OCI-LY3 (cell line): Measurements from ENCODE around the gene MPRIP.

ENCODE experiments used
- H2AFZ ChIP-seq: fragments of 200-600, 300-600 bp; shearing (Covaris generic); 2 replicates; pipeline ENCODE4 v1.6.0; 2014; ENCODE audit warnings: antibody characterized with exemption, low read depth, low read length
- H3K27ac ChIP-seq: fragments of 200-600, 300-600 bp; sonication (generic); 2 replicates; pipeline ENCODE4 v1.5.1; 2014; ENCODE audit warnings: mild to moderate bottlenecking, low read length, moderate library complexity, mixed read lengths
- H3K27me3 ChIP-seq: fragments of 200-600, 300-600 bp; sonication (generic); 2 replicates; pipeline ENCODE4 v1.6.1; 2014; ENCODE audit warnings: low read depth, low read length, mixed read lengths
- H3K36me3 ChIP-seq: fragments of 200-600, 300-600 bp; sonication (generic); replicated peaks from 2 replicates; pipeline ENCODE3; 2014; ENCODE audit warnings: low read depth, low read length, mixed read lengths
- H3K4me1 ChIP-seq: fragments of 300-600, 200-600 bp; sonication (generic); 2 replicates; pipeline ENCODE4 v1.6.1; 2014; ENCODE audit warnings: low read length, mixed read lengths
- H3K4me2 ChIP-seq: fragments of 200-600, 300-600 bp; sonication (generic); 2 replicates; pipeline ENCODE4 v1.6.1; 2014; ENCODE audit warnings: low read length, mixed read lengths
- H3K4me3 ChIP-seq: fragments of 300-600, 200-600 bp; sonication (generic); 2 replicates; pipeline ENCODE4 v1.5.1; 2014; ENCODE audit warnings: antibody characterized with exemption, mild to moderate bottlenecking, low read length, moderate library complexity
- H3K79me2 ChIP-seq: fragments of 300-600, 200-600 bp; shearing (Covaris generic); 2 replicates; pipeline ENCODE4 v1.6.1; 2014; ENCODE audit warnings: mild to moderate bottlenecking, low read length, mixed read lengths
- H3K9ac ChIP-seq: fragments of 300-600, 200-600 bp; shearing (Covaris generic); 2 replicates; pipeline ENCODE4 v1.6.0; 2014; ENCODE audit warnings: mild to moderate bottlenecking, low read length, moderate library complexity
- H3K9me3 ChIP-seq: fragments of 200-600, 300-600 bp; shearing (Covaris generic); 2 replicates; pipeline ENCODE4 v1.6.1; 2014; ENCODE audit warnings: low read length, mixed read lengths; ENCODE audit not compliant: insufficient read depth
- H4K20me1 ChIP-seq: fragments of 200-600, 300-600 bp; sonication (generic); 2 replicates; pipeline ENCODE4 v1.6.1; 2016; ENCODE audit warnings: low read length, mixed read lengths; ENCODE audit not compliant: insufficient read depth
- CTCF ChIP-seq: fragments of 200-600, 300-600 bp; sonication (generic); IDR thresholded peaks from 2 replicates; pipeline ENCODE4 v1.5.1; 2014; ENCODE audit warnings: antibody characterized with exemption, low read length, low read depth
- EZH2phosphoT487 ChIP-seq: fragments of 200-600 bp; shearing (Covaris generic); IDR thresholded peaks from 2 replicates; pipeline ENCODE4 v1.6.1; 2018; ENCODE audit warnings: antibody characterized with exemption, mixed run types, low read depth

Gene MPRIP

GRCh38 chr17:17207998-17208397, 165.7 kb downstream of the MPRIP start:
- Histone ChIP-seq H3K4me1 (peaks cover 18% of the 10 kb centered on the region), H2AFZ (no peak overlapping the region), H3K9me3 (no peaks in the 10 kb centered on the region), H3K27ac (no peak overlapping the region), H3K36me3 (peaks cover 18% of the 10 kb centered on the region), H4K20me1 (peaks cover 8% of the 10 kb centered on the region), H3K27me3 (no peaks in the 10 kb centered on the region), H3K79me2 (peaks cover 28% of the 10 kb centered on the region), H3K4me2 (no peak overlapping the region), H3K9ac (no peak overlapping the region), H3K4me3 (no peak overlapping the region)
- TF ChIP-seq EZH2phosphoT487 (no peak), CTCF (no peak)

GRCh38 chr17:17213775-17214174, 171.5 kb downstream of the MPRIP start:
- Histone ChIP-seq H2AFZ (no peak overlapping the region), H3K27ac (no peak overlapping the region), H3K4me2 (no peak overlapping the region), H4K20me1 (no peaks in the 10 kb centered on the region), H3K9me3 (no peaks in the 10 kb centered on the region), H3K79me2 (no peaks in the 10 kb centered on the region), H3K9ac (no peak overlapping the region), H3K36me3 (peaks cover 3% of the 10 kb centered on the region), H3K4me3 (no peak overlapping the region), H3K27me3 (no peaks in the 10 kb centered on the region), H3K4me1 (no peaks in the 10 kb centered on the region)
- no peak for TF ChIP-seq EZH2phosphoT487
- TF ChIP-seq CTCF: no peak

GRCh38 chr17:17214646-17215436, 172.6 kb downstream of the MPRIP start:
- Histone ChIP-seq H3K4me3 (no peak overlapping the region), H4K20me1 (no peaks in the 10 kb centered on the region), H3K9me3 (no peaks in the 10 kb centered on the region), H3K27me3 (no peaks in the 10 kb centered on the region), H3K27ac (no peak overlapping the region), H3K36me3 (peaks cover 3% of the 10 kb centered on the region), H2AFZ (no peak overlapping the region), H3K4me1 (no peaks in the 10 kb centered on the region), H3K9ac (no peak overlapping the region), H3K79me2 (no peaks in the 10 kb centered on the region), H3K4me2 (no peak overlapping the region)
- TF ChIP-seq CTCF (no peak), EZH2phosphoT487 (no peak)

- Histone ChIP-seq H3K4me1 (no peaks in the 10 kb centered on the region), H2AFZ (no peak overlapping the region), H4K20me1 (no peaks in the 10 kb centered on the region), H3K4me3 (no peak overlapping the region), H3K79me2 (no peaks in the 10 kb centered on the region), H3K9ac (no peak overlapping the region), H3K27me3 (no peaks in the 10 kb centered on the region), H3K36me3 (peaks cover 3% of the 10 kb centered on the region), H3K27ac (no peak overlapping the region), H3K4me2 (no peak overlapping the region), H3K9me3 (no peaks in the 10 kb centered on the region)
- no peak for TF ChIP-seq CTCF
- no peak for TF ChIP-seq EZH2phosphoT487
Observed at GRCh38 chr17:17215575-17215974, 173.3 kb downstream of the MPRIP start.
